ENCODE results near the gene PARD3.
"Not testable (repeated sequence)": the region's sequence is repeated elsewhere in the genome, so short reads cannot be mapped to it uniquely, and the experiment has no call there.

The PARD3 gene

DNA sequence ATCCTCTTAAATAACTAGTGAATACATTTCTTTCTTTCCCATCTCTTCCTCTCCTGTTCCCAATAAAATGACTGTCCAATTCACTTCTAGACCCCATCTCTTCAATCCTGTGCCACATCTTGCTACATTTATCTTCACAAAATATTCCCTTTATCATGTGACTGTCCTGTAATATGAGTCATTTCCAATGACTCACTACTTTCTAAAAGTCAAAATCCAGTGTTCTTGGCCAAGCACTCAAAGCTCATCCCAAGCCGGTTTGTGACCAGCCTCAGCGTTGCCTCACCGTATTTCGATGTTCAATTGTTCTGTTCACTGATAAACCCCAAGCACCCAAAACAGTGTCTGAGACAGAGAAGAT lies 104.7 kb downstream of the PARD3 start:
- Histone ChIP-seq H3K9ac (ENCODE audit: low read depth in 1 of 2, low read length in 2 of 2) (no peak overlapping the region), H3K27ac (ENCODE audit: low read depth, low read length) (no peak overlapping the region), H3K4me3 (ENCODE audit: low read depth in 1 of 2, low read length in 2 of 2) (no peak overlapping the region), H3K36me3 (ENCODE audit: control insufficient read depth in 1 of 2, insufficient read depth in 2 of 2, low read length in 2 of 2) (no peaks in the 10 kb centered on the region), H3K9me3 (ENCODE audit: control insufficient read depth in 1 of 2, low read length in 2 of 2) (no peaks in the 10 kb centered on the region), H3K4me1 (ENCODE audit: control insufficient read depth in 1 of 2, insufficient read depth in 2 of 2, low read length in 2 of 2) (peaks cover 3 to 9% of the 10 kb centered on the region in 2 donors), H3K27me3 (ENCODE audit: control insufficient read depth in 1 of 2, insufficient read depth in 2 of 2, low read length in 2 of 2) (no peaks in the 10 kb centered on the region)

DNA sequence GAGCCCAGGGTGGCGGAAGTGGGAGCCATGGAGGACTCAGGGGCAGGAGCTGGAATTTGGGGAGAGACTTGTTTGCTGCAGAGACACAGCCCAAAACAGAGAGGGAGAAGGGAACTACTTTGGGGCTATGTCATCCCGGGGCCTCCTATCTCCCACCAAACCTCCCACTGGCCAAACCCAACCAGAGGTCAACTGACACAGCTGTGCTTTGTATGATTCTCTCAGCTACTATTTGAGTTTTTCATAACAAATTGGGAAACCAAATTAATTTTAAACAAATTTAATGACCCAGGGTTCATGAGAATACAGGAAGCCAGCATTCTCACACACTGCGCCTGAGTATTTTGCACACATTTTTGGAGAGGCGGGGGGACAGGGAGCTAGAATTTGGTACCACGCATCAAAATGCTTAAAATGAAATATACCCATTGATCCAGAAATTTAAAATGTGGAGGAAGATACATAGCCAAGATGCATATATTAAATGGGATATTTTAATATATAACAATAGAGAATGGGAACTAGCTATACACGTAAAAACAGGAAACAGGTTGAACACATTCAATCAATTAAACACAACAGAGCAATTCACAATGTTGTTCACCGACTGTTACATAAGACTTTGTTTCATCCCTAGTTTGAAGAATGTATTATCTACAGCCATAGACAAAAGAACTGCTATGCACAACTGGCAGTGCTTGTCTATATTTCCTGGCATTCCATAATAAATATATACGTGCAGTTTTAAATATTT lies 105.3 kb downstream of the PARD3 start:
- no peaks in the 10 kb centered on the region for H3K36me3 ChIP-seq (ENCODE audit: control insufficient read depth in 1 of 2, insufficient read depth in 2 of 2, low read length in 2 of 2)
- H3K9me3 ChIP-seq (ENCODE audit: control insufficient read depth in 1 of 2, low read length in 2 of 2), result no peaks in the 10 kb centered on the region
- no peak overlapping the region for H3K4me3 ChIP-seq (ENCODE audit: low read depth in 1 of 2, low read length in 2 of 2)
- no peaks in the 10 kb centered on the region for H3K27me3 ChIP-seq (ENCODE audit: control insufficient read depth in 1 of 2, insufficient read depth in 2 of 2, low read length in 2 of 2)
- H3K27ac ChIP-seq (ENCODE audit: low read depth, low read length), result no peak overlapping the region
- H3K9ac ChIP-seq (ENCODE audit: low read depth in 1 of 2, low read length in 2 of 2), result no peak overlapping the region
- H3K4me1 ChIP-seq (ENCODE audit: control insufficient read depth in 1 of 2, insufficient read depth in 2 of 2, low read length in 2 of 2), result peaks cover 3 to 9% of the 10 kb centered on the region in 2 donors

DNA sequence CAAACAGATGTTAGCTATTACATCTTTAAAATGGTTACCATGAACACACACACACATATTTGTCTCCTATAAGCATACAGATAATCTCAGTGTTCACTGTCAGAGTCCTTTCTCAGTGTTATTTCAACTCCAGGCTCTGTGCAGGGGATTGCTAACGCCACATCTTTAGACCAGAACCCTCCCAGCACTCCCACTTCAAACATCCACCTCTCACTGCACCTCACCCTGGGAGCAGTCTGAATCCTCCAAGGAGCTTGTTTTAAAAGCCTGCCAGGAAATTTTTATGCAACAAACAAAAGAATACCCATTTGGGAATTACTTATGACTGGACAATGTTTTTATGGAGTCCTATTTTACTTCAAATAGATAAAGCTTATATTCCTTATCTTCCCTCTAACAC lies 107.4 kb downstream of the PARD3 start:
- no peak overlapping the region for H3K27ac ChIP-seq (ENCODE audit: low read depth, low read length)
- H3K36me3 ChIP-seq (ENCODE audit: control insufficient read depth in 1 of 2, insufficient read depth in 2 of 2, low read length in 2 of 2), result no peaks in the 10 kb centered on the region
- peaks cover 3 to 9% of the 10 kb centered on the region in 2 donors for H3K4me1 ChIP-seq (ENCODE audit: control insufficient read depth in 1 of 2, insufficient read depth in 2 of 2, low read length in 2 of 2)
- no peak overlapping the region for H3K4me3 ChIP-seq (ENCODE audit: low read depth in 1 of 2, low read length in 2 of 2)
- H3K27me3 ChIP-seq (ENCODE audit: control insufficient read depth in 1 of 2, insufficient read depth in 2 of 2, low read length in 2 of 2), result no peaks in the 10 kb centered on the region
- H3K9ac ChIP-seq (ENCODE audit: low read depth in 1 of 2, low read length in 2 of 2), result no peak overlapping the region
- H3K9me3 ChIP-seq (ENCODE audit: control insufficient read depth in 1 of 2, low read length in 2 of 2), result no peaks in the 10 kb centered on the region

DNA sequence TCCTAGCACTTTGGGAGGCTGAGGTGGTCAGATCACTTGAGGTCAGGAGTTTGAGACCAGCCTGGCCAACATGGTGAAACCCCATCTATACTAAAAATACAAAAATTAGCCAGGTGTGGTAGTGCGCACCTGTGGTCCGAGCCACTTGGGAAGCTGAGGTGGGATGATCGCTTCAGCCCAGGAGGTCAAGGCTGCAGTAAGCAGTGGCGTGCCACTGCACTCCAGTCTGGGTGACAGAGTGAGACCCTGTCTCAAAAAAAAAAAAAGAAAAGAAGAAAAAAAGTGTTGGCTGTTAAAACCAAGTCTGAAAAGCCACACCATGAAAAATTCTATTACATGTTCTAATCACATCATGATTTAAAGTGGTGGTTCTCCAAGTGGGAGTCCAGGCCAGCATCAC lies 108.1 kb downstream of the PARD3 start:
- H3K36me3 ChIP-seq (ENCODE audit: control insufficient read depth in 1 of 2, insufficient read depth in 2 of 2, low read length in 2 of 2); H3K27ac ChIP-seq (ENCODE audit: low read depth, low read length); H3K4me3 ChIP-seq (ENCODE audit: low read depth in 1 of 2, low read length in 2 of 2); H3K9me3 ChIP-seq (ENCODE audit: control insufficient read depth in 1 of 2, low read length in 2 of 2); H3K9ac ChIP-seq (ENCODE audit: low read depth in 1 of 2, low read length in 2 of 2); H3K27me3 ChIP-seq (ENCODE audit: control insufficient read depth in 1 of 2, insufficient read depth in 2 of 2, low read length in 2 of 2); H3K4me1 ChIP-seq (ENCODE audit: control insufficient read depth in 1 of 2, insufficient read depth in 2 of 2, low read length in 2 of 2): not testable (repeated sequence)

DNA sequence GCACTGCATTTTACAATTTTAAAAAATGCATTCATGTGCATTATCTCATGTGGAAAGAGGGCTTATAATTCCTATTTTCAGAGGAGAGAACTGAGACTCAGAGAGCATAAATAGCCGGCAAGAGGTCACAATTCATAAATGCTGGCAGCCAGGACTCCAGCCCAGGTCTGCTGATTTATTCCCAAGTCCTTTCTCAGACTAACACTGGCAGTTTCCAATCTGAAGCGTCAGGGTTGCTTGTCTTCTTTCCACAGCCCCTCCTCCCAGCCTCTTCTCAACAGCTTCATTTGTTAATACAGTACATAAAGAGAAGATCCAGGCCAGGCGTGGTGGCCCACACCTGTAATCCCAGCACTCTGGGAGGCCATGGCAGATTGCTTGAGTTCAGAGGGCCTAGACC lies 108.9 kb downstream of the PARD3 start:
- Histone ChIP-seq H3K4me3 (ENCODE audit: low read depth in 1 of 2, low read length in 2 of 2) (no peak overlapping the region), H3K4me1 (ENCODE audit: control insufficient read depth in 1 of 2, insufficient read depth in 2 of 2, low read length in 2 of 2) (no peaks in the 10 kb centered on the region), H3K36me3 (ENCODE audit: control insufficient read depth in 1 of 2, insufficient read depth in 2 of 2, low read length in 2 of 2) (no peaks in the 10 kb centered on the region), H3K9ac (ENCODE audit: low read depth in 1 of 2, low read length in 2 of 2) (no peak overlapping the region), H3K27me3 (ENCODE audit: control insufficient read depth in 1 of 2, insufficient read depth in 2 of 2, low read length in 2 of 2) (no peaks in the 10 kb centered on the region), H3K27ac (ENCODE audit: low read depth, low read length) (no peak overlapping the region), H3K9me3 (ENCODE audit: control insufficient read depth in 1 of 2, low read length in 2 of 2) (no peaks in the 10 kb centered on the region)

DNA sequence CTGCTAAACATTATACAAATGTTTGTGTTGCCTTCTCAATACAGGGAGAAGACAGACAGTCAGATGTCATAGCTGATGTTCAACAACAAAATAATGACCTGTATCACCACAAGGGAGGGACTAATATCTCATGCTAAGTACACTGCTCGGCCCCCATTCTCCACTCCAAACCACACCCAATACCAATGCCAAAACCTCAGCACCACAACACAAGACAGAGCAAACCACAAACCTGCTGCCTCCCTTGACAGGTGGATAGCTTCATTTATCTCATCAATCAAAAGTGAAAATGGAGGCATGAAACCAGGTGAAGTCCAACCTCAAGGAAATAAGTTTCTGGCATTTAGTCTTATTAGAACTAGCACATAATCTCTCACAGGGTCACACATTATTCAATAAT lies 109.5 kb downstream of the PARD3 start:
- Histone ChIP-seq H3K4me3 (ENCODE audit: low read depth in 1 of 2, low read length in 2 of 2) (no peak overlapping the region), H3K4me1 (ENCODE audit: control insufficient read depth in 1 of 2, insufficient read depth in 2 of 2, low read length in 2 of 2) (no peaks in the 10 kb centered on the region), H3K36me3 (ENCODE audit: control insufficient read depth in 1 of 2, insufficient read depth in 2 of 2, low read length in 2 of 2) (no peaks in the 10 kb centered on the region), H3K9ac (ENCODE audit: low read depth in 1 of 2, low read length in 2 of 2) (no peak overlapping the region), H3K27me3 (ENCODE audit: control insufficient read depth in 1 of 2, insufficient read depth in 2 of 2, low read length in 2 of 2) (no peaks in the 10 kb centered on the region), H3K9me3 (ENCODE audit: control insufficient read depth in 1 of 2, low read length in 2 of 2) (no peaks in the 10 kb centered on the region), H3K27ac (ENCODE audit: low read depth, low read length) (no peak overlapping the region)

DNA sequence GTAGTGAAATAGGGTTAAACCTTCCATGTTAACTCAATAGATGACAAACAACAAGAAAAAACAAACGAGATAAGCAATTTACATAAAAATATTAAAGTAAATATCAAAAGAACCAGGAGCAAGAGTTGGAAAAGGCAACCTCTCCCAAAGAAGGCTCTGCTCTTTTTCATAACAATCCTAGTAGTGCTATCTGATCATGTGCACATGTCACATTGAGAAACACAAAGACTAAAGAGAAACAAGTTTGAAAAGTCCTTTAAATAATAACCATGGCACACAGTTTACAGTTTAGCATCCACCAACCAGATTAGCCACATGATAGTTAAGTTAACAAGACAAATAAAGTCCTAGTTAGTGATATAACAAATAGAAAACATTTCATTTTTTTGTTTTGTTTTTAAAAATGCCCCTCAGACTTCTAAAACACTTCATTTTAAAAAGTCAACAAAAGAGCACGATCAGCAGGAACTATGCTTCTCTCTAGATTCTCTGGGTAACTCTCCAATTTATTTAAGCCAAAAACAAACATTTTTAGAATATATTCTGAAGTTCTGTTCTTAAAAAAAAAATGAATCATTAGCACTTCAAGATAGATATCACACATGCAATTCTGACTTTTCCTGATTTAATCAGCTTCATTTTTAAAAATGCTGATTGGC lies 110.4 kb downstream of the PARD3 start:
- H3K27ac ChIP-seq (ENCODE audit: low read depth, low read length), result no peak overlapping the region
- no peak overlapping the region for H3K4me3 ChIP-seq (ENCODE audit: low read depth in 1 of 2, low read length in 2 of 2)
- H3K9me3 ChIP-seq (ENCODE audit: control insufficient read depth in 1 of 2, low read length in 2 of 2), result no peaks in the 10 kb centered on the region
- H3K9ac ChIP-seq (ENCODE audit: low read depth in 1 of 2, low read length in 2 of 2), result no peak overlapping the region
- H3K27me3 ChIP-seq (ENCODE audit: control insufficient read depth in 1 of 2, insufficient read depth in 2 of 2, low read length in 2 of 2), result no peaks in the 10 kb centered on the region
- H3K4me1 ChIP-seq (ENCODE audit: control insufficient read depth in 1 of 2, insufficient read depth in 2 of 2, low read length in 2 of 2), result peaks cover 0 to 9% of the 10 kb centered on the region in 2 donors
- H3K36me3 ChIP-seq (ENCODE audit: control insufficient read depth in 1 of 2, insufficient read depth in 2 of 2, low read length in 2 of 2), result no peaks in the 10 kb centered on the region

DNA sequence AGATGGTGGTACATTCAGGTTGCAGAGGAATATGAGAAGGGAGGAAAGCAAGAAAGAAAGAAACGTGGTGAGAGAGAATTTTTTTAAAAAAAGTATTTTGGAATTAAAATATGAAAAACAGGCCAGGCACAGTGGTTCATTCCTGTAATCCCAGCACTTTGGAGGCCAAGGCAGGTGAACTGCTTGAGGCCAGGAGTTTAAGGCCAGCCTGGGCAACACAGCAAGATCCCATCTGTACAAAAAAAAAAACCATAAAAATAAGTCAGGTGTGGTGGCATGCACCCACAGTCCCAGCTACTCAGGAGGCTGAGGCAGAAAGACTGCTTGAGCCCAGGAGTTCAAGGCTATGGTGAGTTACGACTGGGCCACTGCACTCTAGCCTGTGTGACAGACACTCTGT lies 112.1 kb downstream of the PARD3 start:
- no peaks in the 10 kb centered on the region for H3K27me3 ChIP-seq (ENCODE audit: control insufficient read depth in 1 of 2, insufficient read depth in 2 of 2, low read length in 2 of 2)
- H3K4me3 ChIP-seq (ENCODE audit: low read depth in 1 of 2, low read length in 2 of 2), result no peak overlapping the region
- no peaks in the 10 kb centered on the region for H3K9me3 ChIP-seq (ENCODE audit: control insufficient read depth in 1 of 2, low read length in 2 of 2)
- no peaks in the 10 kb centered on the region for H3K36me3 ChIP-seq (ENCODE audit: control insufficient read depth in 1 of 2, insufficient read depth in 2 of 2, low read length in 2 of 2)
- H3K4me1 ChIP-seq (ENCODE audit: control insufficient read depth in 1 of 2, insufficient read depth in 2 of 2, low read length in 2 of 2), result peaks cover 0 to 9% of the 10 kb centered on the region in 2 donors
- H3K9ac ChIP-seq (ENCODE audit: low read depth in 1 of 2, low read length in 2 of 2), result no peak overlapping the region
- no peak overlapping the region for H3K27ac ChIP-seq (ENCODE audit: low read depth, low read length)

DNA sequence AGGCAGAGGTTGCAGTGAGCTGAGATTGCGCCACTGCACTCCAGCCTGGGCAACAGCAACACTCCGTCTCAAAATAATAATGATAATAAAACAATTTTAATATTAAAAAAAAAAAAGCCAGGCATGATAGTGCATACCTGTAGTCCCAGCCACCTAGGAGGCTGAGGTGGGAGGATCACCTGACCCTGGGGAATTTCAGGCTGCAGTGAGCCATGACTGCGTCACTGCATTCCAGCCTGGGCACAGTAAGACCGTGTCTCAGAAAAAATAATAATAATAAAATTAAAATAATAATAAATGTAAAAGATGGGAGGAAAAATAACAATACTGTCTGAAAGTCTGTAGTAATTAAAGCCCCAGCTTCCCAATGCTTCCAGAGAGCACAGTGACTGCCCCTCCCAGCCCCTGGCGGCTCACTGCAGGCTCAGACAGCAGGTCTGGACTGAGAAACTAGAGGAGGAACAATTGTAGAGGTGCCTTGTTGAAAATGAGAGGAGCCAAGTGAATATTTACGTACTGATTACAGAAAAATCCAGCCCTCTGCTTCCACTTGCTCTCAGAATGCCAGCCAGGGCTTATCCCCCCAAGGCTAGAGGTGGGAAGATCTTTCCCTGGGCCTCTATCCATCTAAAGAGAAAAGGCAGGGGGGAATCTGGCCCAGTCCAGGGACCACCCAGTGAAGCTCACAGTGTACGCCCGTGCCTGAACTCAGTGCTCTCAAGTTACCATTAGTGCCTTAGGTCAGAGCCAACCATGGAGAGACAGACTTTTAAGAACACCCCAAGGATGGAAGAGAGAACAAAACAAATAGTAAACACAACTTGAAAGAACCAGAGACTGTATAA lies 112.8 kb downstream of the PARD3 start:
- Histone ChIP-seq H3K9ac (ENCODE audit: low read depth in 1 of 2, low read length in 2 of 2) (no peak overlapping the region), H3K27ac (ENCODE audit: low read depth, low read length) (no peak overlapping the region), H3K4me1 (ENCODE audit: control insufficient read depth in 1 of 2, insufficient read depth in 2 of 2, low read length in 2 of 2) (peaks cover 0 to 9% of the 10 kb centered on the region in 2 donors), H3K4me3 (ENCODE audit: low read depth in 1 of 2, low read length in 2 of 2) (no peak overlapping the region), H3K9me3 (ENCODE audit: control insufficient read depth in 1 of 2, low read length in 2 of 2) (no peaks in the 10 kb centered on the region), H3K27me3 (ENCODE audit: control insufficient read depth in 1 of 2, insufficient read depth in 2 of 2, low read length in 2 of 2) (no peaks in the 10 kb centered on the region), H3K36me3 (ENCODE audit: control insufficient read depth in 1 of 2, insufficient read depth in 2 of 2, low read length in 2 of 2) (no peaks in the 10 kb centered on the region)

DNA sequence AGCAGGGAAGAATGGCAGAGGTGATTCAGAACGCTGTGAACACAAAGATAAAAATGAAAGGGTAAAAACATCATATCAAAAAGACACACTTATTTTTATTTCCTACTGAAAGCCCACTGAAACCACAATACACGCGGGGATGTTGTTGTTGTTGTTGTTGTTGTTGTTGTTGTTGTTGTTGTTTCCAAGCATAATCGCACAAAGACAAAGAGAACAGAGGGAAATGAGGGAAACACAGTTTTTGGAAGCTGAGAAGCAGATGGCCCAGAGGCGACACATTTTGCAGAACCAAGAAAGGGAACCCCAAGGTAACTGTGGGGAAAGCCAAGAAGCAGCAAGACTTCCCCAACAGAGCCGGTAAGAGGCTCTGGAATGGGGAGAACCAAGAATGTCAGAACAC lies 113.9 kb downstream of the PARD3 start:
- H3K9ac ChIP-seq (ENCODE audit: low read depth in 1 of 2, low read length in 2 of 2), result no peak overlapping the region
- H3K4me3 ChIP-seq (ENCODE audit: low read depth in 1 of 2, low read length in 2 of 2), result no peak overlapping the region
- no peaks in the 10 kb centered on the region for H3K27me3 ChIP-seq (ENCODE audit: control insufficient read depth in 1 of 2, insufficient read depth in 2 of 2, low read length in 2 of 2)
- peaks cover 0 to 9% of the 10 kb centered on the region in 2 donors for H3K4me1 ChIP-seq (ENCODE audit: control insufficient read depth in 1 of 2, insufficient read depth in 2 of 2, low read length in 2 of 2)
- no peak overlapping the region for H3K27ac ChIP-seq (ENCODE audit: low read depth, low read length)
- H3K36me3 ChIP-seq (ENCODE audit: control insufficient read depth in 1 of 2, insufficient read depth in 2 of 2, low read length in 2 of 2), result no peaks in the 10 kb centered on the region
- no peaks in the 10 kb centered on the region for H3K9me3 ChIP-seq (ENCODE audit: control insufficient read depth in 1 of 2, low read length in 2 of 2)

Data from duodenal mucosa (tissue), 2 donors.